Panc1 (cell line): ENCODE data around the gene EMSY. TPM values are rescaled to one million over a fixed set of nuclear protein-coding genes. Genes with fewer than 3 reads are reported as not detected.
A peak's percentile ranks its signal among the peaks of the same experiment; 100 is the strongest.

ENCODE experiments used
- ATAC-seq: fragments of 200-7000 bp; cut with Tn5 transposase; 2 replicates; pipeline ENCODE4 v1.9.1; 2020; ENCODE audit warnings: mild to moderate bottlenecking, moderate library complexity
- BruUV-seq: library from RNA; stranded (reverse); fragments of 400-500 nt; replicated peaks from 2 replicates; lab custom pipeline; 2021; lab: Mats Ljungman, UMichigan
- CTCF ChIA-PET: fragments of 300-600 bp; sonication (Branson Sonifier 250); formaldehyde crosslinking; loops from one replicate; lab custom pipeline; 2022; ENCODE audit warnings: antibody characterized with exemption; lab: Charles Lee
- POLR2A ChIA-PET: fragments of 300-600 bp; sonication (Branson Sonifier 250); formaldehyde crosslinking; loops from one replicate; lab custom pipeline; 2022; ENCODE audit warnings: antibody characterized with exemption; lab: Charles Lee
- DNase-seq: peaks from one replicate; pipeline ENCODE4 v3.0.0-alpha.2; 2010; ENCODE audit warnings: low read depth, low spot score
- H3K27ac ChIP-seq: 2 replicates; pipeline ENCODE4 v1.5.1; 2011; ENCODE audit warnings: mild to moderate bottlenecking, low read length, inconsistent platforms
- H3K27me3 ChIP-seq: fragments of 200-500 bp; sonication (Bioruptor generic); 2 replicates; pipeline ENCODE4 v1.6.0; 2014; ENCODE audit warnings: low read length, inconsistent platforms; ENCODE audit not compliant: control insufficient read depth, insufficient read depth
- H3K36me3 ChIP-seq: fragments of 200-500 bp; sonication (Bioruptor generic); 2 replicates; pipeline ENCODE4 v1.5.1; 2014; ENCODE audit warnings: inconsistent platforms, mild to moderate bottlenecking, low read length, moderate library complexity; ENCODE audit not compliant: control insufficient read depth, insufficient read depth
- H3K4me1 ChIP-seq: 2 replicates; pipeline ENCODE4 v1.5.1; 2011; ENCODE audit warnings: inconsistent platforms, mild to moderate bottlenecking, low read length, moderate library complexity; ENCODE audit not compliant: control insufficient read depth, insufficient read depth
- H3K4me3 ChIP-seq, 2 experiments: 2 replicates each; pipeline ENCODE4 v1.5.1; 2011 to 2012; ENCODE audit warnings: low read depth in 2 of 2, low read length in 2 of 2, mild to moderate bottlenecking in 2 of 2, inconsistent platforms in 1 of 2, moderate library complexity in 1 of 2
- H3K9me3 ChIP-seq: fragments of 200-500 bp; sonication (Bioruptor generic); 2 replicates; pipeline ENCODE4 v1.5.1; 2014; ENCODE audit warnings: low read depth, mild to moderate bottlenecking, inconsistent platforms, low read length, moderate library complexity; ENCODE audit not compliant: control insufficient read depth, insufficient read depth
- POLR2AphosphoS5 ChIP-seq: IDR thresholded peaks from 2 replicates; pipeline ENCODE4 v1.6.1; 2012; ENCODE audit warnings: mild to moderate bottlenecking, low read depth, low read length, moderate library complexity
- REST ChIP-seq, 2 experiments: IDR thresholded peaks; 2 replicates each; pipeline ENCODE4 v1.6.1; 2011 to 2012; ENCODE audit warnings: low read depth in 2 of 2, control low read depth in 1 of 2, low read length in 1 of 2, mild to moderate bottlenecking in 1 of 2, moderate library complexity in 1 of 2; ENCODE audit not compliant: insufficient read depth in 1 of 2
- SIN3A ChIP-seq: IDR thresholded peaks from 2 replicates; pipeline ENCODE4 v1.6.1; 2012; ENCODE audit warnings: low read depth, mild to moderate bottlenecking, low read length, moderate library complexity, borderline replicate concordance; ENCODE audit not compliant: insufficient read depth
- TCF7L2 ChIP-seq: IDR thresholded peaks from 2 replicates; pipeline ENCODE4 v1.6.1; 2011; ENCODE audit warnings: mild to moderate bottlenecking, low read depth, low read length, inconsistent platforms
- in situ Hi-C: cut with HindIII; loops from 2 replicates; pipeline ENCODE4 v1.10.0; 2016; ENCODE audit warnings: low sequenced_read_pairs, low pct_unique_long_range_greater_than_20kb
- intact Hi-C: fragments of 100-400 bp; cut with micrococcal nuclease; formaldehyde crosslinking; loops from one replicate; pipeline ENCODE4 v1.10.0; 2022; ENCODE audit not compliant: unreplicated experiment
- total RNA-seq: library from RNA; stranded (reverse); gene quantifications from one replicate; pipeline ENCODE4 v1.2.1, GENCODE V29; 2021; ENCODE audit not compliant: unreplicated experiment
- TF ChIP-seq, protein P1 (sequence below): fragments of 450-650 bp; IDR thresholded peaks from 2 replicates; pipeline ENCODE4 v1.5.1; 2017; ENCODE audit warnings: mild to moderate bottlenecking

Gene EMSY
- total RNA-seq, 1 experiment from 2014 or later: 26.4 TPM

DNA sequence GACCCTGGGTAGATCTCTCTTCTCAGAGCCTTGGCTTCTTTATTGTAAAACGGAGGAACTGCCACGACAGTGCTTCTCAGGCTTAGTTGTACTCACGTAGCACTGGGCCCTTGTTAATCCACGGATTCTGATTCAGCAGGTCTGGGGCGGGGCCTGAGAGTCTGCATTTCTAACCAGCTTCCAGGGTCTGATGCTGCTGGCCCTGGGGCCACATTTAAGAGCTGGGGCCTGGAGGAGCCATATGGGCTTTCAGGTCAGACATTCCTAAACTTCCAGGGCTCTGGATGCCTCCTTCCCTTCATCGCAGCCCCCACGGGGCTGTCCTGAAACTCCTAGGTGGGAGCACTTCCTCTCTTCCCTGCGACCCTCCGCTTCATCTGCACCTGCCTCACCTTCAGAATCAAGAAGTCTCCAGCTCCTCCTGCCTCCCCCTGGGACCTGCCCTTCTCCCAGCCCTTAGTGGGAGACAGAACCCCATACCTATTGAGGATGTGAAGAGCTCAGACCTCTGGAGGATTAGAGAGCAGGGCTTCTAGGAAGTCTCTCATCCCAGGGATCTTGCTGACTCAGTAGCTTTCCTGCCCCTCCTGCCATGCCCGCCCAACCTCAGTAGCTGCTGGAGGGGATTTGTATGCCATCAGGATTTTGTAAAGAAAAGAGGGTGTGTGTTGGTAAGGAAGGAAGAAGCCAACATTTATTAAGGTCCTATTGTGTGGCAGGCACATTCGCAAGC is 133.3 kb downstream of the EMSY start:
- no peak for DNase-seq
- CTCF ChIA-PET: interaction anchor here (0.6 kb wide), 1 partner anchor 56 kb away, joined by 7 read pairs; no protein-coding TSS in a partner anchor
- H3K4me1 ChIP-seq: no peaks in the 10 kb centered on the region
- H3K4me3 ChIP-seq: no peak overlapping the region
- no peak overlapping the region for H3K27ac ChIP-seq
- POLR2A ChIA-PET: no interaction called here
- no TSS peak for BruUV-seq
- no peaks in the 10 kb centered on the region for H3K36me3 ChIP-seq
- H3K27me3 ChIP-seq: no peaks in the 10 kb centered on the region
- in situ Hi-C loops (no loop called here), intact Hi-C loops (no loop called here)
- TF ChIP-seq REST (IDR thresholded peaks at IDR 0.05; ENCODE audit: insufficient read depth in 1 of 2, low read depth in 2 of 2, low read length in 1 of 2) (no peak), SIN3A (no peak), POLR2AphosphoS5 (no peak), TCF7L2 (no peak)
- TF ChIP-seq, protein P1, sequence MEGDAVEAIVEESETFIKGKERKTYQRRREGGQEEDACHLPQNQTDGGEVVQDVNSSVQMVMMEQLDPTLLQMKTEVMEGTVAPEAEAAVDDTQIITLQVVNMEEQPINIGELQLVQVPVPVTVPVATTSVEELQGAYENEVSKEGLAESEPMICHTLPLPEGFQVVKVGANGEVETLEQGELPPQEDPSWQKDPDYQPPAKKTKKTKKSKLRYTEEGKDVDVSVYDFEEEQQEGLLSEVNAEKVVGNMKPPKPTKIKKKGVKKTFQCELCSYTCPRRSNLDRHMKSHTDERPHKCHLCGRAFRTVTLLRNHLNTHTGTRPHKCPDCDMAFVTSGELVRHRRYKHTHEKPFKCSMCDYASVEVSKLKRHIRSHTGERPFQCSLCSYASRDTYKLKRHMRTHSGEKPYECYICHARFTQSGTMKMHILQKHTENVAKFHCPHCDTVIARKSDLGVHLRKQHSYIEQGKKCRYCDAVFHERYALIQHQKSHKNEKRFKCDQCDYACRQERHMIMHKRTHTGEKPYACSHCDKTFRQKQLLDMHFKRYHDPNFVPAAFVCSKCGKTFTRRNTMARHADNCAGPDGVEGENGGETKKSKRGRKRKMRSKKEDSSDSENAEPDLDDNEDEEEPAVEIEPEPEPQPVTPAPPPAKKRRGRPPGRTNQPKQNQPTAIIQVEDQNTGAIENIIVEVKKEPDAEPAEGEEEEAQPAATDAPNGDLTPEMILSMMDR: no peak
- ATAC-seq: no peak
- H3K9me3 ChIP-seq: no peaks in the 10 kb centered on the region

- ChIA-PET CTCF (interaction anchor here (0.6 kb wide), 1 partner anchor 57 kb away, joined by 7 read pairs; no protein-coding TSS in a partner anchor), POLR2A (no interaction called here)
- Histone ChIP-seq H3K4me1 (no peaks in the 10 kb centered on the region), H3K4me3 (no peak overlapping the region), H3K9me3 (no peaks in the 10 kb centered on the region), H3K27ac (no peak overlapping the region), H3K36me3 (no peaks in the 10 kb centered on the region), H3K27me3 (no peaks in the 10 kb centered on the region)
- no peak for TF ChIP-seq TCF7L2
- no peak for TF ChIP-seq SIN3A
- DNase-seq: no peak
- 0 out of 2 replicates have a peak, but pooled peaks have one; percentile 40 for ATAC-seq
- in situ Hi-C loops (no loop called here), intact Hi-C loops (no loop called here)
- BruUV-seq: no TSS peak
These were observed 133.8 kb downstream of the EMSY start for GRCh38 chr11:76578654-76579055.
